COLO668 (cell line): Measurements from ENCODE around the gene LRRC15.

Experiments
- DNase-seq: peaks from one replicate; lab custom pipeline; 2025; ENCODE audit not compliant: unreplicated experiment; lab: John Stamatoyannopoulos, UW

The LRRC15 gene

GRCh38 chr3:194320744-194321243 lies 48.7 kb downstream of the LRRC15 start:
- peak; percentile 38 for DNase-seq

GRCh38 chr3:194320100-194320499 lies 49.4 kb downstream of the LRRC15 start:
- peak; percentile 11 for DNase-seq

- DNase-seq: no peak
Observed at GRCh38 chr3:194318511-194319161, 50.9 kb downstream of the LRRC15 start.

GRCh38 chr3:194316918-194317317 lies 52.6 kb downstream of the LRRC15 start:
- no peak for DNase-seq

GRCh38 chr3:194315965-194316361 lies 53.6 kb downstream of the LRRC15 start:
- DNase-seq: no peak

GRCh38 chr3:194315088-194315964 lies 54.2 kb downstream of the LRRC15 start:
- peak; percentile 83 for DNase-seq

GRCh38 chr3:194314388-194315068 lies 55.0 kb downstream of the LRRC15 start:
- no peak for DNase-seq

- DNase-seq: peak; percentile 5
Observed at GRCh38 chr3:194313560-194314387, 55.8 kb downstream of the LRRC15 start.

GRCh38 chr3:194312743-194313281 lies 56.7 kb downstream of the LRRC15 start:
- DNase-seq: peak; percentile 21

- no peak for DNase-seq
Observed at GRCh38 chr3:194312186-194312742, 57.3 kb downstream of the LRRC15 start.

GRCh38 chr3:194311000-194311399 lies 58.5 kb downstream of the LRRC15 start:
- no peak for DNase-seq

- DNase-seq: no peak
Observed at GRCh38 chr3:194310060-194310835, 59.3 kb downstream of the LRRC15 start.

GRCh38 chr3:194308601-194309449 lies 60.7 kb downstream of the LRRC15 start:
- no peak for DNase-seq

GRCh38 chr3:194307849-194308248 lies 61.7 kb downstream of the LRRC15 start:
- no peak for DNase-seq

- no peak for DNase-seq
Observed at GRCh38 chr3:194306771-194307640, 62.5 kb downstream of the LRRC15 start.

- peak; percentile 16 for DNase-seq
Observed at GRCh38 chr3:194306109-194306686, 63.3 kb downstream of the LRRC15 start.
